GM23338 (cell line): ENCODE measurements around the gene PLEKHA7. TPM values are rescaled to one million over a fixed set of nuclear protein-coding genes. Genes with fewer than 3 reads are reported as not detected.

ENCODE experiments used
- ATAC-seq: fragments of 200-7000 bp; cut with Tn5 transposase; 3 replicates; pipeline ENCODE4 v1.9.1; 2020
- DNase-seq: peaks from one replicate; pipeline ENCODE4 v3.0.0-alpha.2; 2015; ENCODE audit warnings: low spot score
- H2AFZ ChIP-seq: fragments of 200-600 bp; sonication (generic); 2 replicates; pipeline ENCODE4 v1.8.0; 2016; ENCODE audit warnings: antibody characterized with exemption, mild to moderate bottlenecking, moderate library complexity
- H3F3A ChIP-seq: fragments of 200-600 bp; sonication (generic); replicated peaks from 2 replicates; pipeline ENCODE4 v1.8.0; 2017; ENCODE audit warnings: antibody characterized with exemption, mixed run types, low read depth
- H3K27ac ChIP-seq: fragments of 200-600 bp; sonication (generic); 2 replicates; pipeline ENCODE4 v1.6.1; 2016; ENCODE audit warnings: low read depth
- H3K27me3 ChIP-seq: fragments of 200-600 bp; sonication (generic); 2 replicates; pipeline ENCODE4 v1.8.0; 2016; ENCODE audit warnings: mild to moderate bottlenecking, mixed run types, moderate library complexity; ENCODE audit not compliant: insufficient read depth
- H3K36me3 ChIP-seq: fragments of 200-600 bp; sonication (generic); 2 replicates; pipeline ENCODE4 v1.8.0; 2016; ENCODE audit warnings: mild to moderate bottlenecking; ENCODE audit not compliant: insufficient read depth
- H3K4me1 ChIP-seq: fragments of 200-600 bp; sonication (generic); 2 replicates; pipeline ENCODE4 v1.8.0; 2016; ENCODE audit warnings: mild to moderate bottlenecking, moderate library complexity; ENCODE audit not compliant: insufficient read depth
- H3K4me2 ChIP-seq: fragments of 200-600 bp; sonication (generic); 2 replicates; pipeline ENCODE4 v1.7.1; 2017; ENCODE audit warnings: mixed run types
- H3K4me3 ChIP-seq: fragments of 200-600 bp; sonication (generic); 2 replicates; pipeline ENCODE4 v1.6.1; 2016; ENCODE audit warnings: mixed run types
- H3K79me2 ChIP-seq: fragments of 200-600 bp; sonication (generic); replicated peaks from 2 replicates; pipeline ENCODE4 v1.8.0; 2017; ENCODE audit warnings: mild to moderate bottlenecking; ENCODE audit not compliant: insufficient read depth
- H3K9me2 ChIP-seq: fragments of 200-600 bp; sonication (generic); 2 replicates; pipeline ENCODE4 v1.8.0; 2017; ENCODE audit not compliant: insufficient read depth
- H4K20me1 ChIP-seq: fragments of 200-600 bp; sonication (generic); replicated peaks from 2 replicates; pipeline ENCODE4 v1.8.0; 2017; ENCODE audit warnings: mild to moderate bottlenecking; ENCODE audit not compliant: insufficient read depth
- H3K27ac Mint-ChIP-seq: 2 replicates; pipeline ENCODE4 v1.8.0; 2020; ENCODE audit warnings: inconsistent platforms, mild to moderate bottlenecking, moderate library complexity, mixed read lengths
- H3K27me3 Mint-ChIP-seq: 3 replicates; pipeline ENCODE4 v1.8.0; 2022; ENCODE audit warnings: low read depth, mild to moderate bottlenecking, moderate library complexity, mixed read lengths, inconsistent platforms; ENCODE audit not compliant: insufficient read depth, poor library complexity
- H3K36me3 Mint-ChIP-seq: 3 replicates; pipeline ENCODE4 v1.8.0; 2021; ENCODE audit warnings: low read depth, mild to moderate bottlenecking, inconsistent platforms, moderate library complexity, mixed read lengths
- H3K4me1 Mint-ChIP-seq: 3 replicates; pipeline ENCODE4 v1.8.0; 2020; ENCODE audit warnings: mild to moderate bottlenecking, inconsistent platforms, mixed read lengths
- H3K4me3 Mint-ChIP-seq: 3 replicates; pipeline ENCODE4 v1.8.0; 2021; ENCODE audit warnings: moderate library complexity, mild to moderate bottlenecking, inconsistent platforms, mixed read lengths
- H3K9me3 Mint-ChIP-seq: 3 replicates; pipeline ENCODE4 v1.8.0; 2020; ENCODE audit warnings: moderate library complexity, mild to moderate bottlenecking, inconsistent platforms, mixed read lengths
- EZH2 ChIP-seq: fragments of 200-600 bp; sonication (generic); IDR thresholded peaks from one replicate; pipeline ENCODE4 v1.8.0; 2017; ENCODE audit warnings: antibody characterized with exemption, mild to moderate bottlenecking, low read depth; ENCODE audit not compliant: unreplicated experiment
- REST ChIP-seq: IDR thresholded peaks from one replicate; pipeline ENCODE4 v1.6.1; 2018; ENCODE audit warnings: antibody characterized with exemption; ENCODE audit not compliant: unreplicated experiment
- ZNF114 ChIP-seq: fragments of 250-450 bp; sonication (Bioruptor Pico); IDR thresholded peaks from 2 replicates; pipeline ENCODE4 v1.5.0; 2020; ENCODE audit warnings: mild to moderate bottlenecking, moderate library complexity
- ZNF462 ChIP-seq: fragments of 250-450 bp; sonication (Bioruptor Pico); IDR thresholded peaks from 2 replicates; pipeline ENCODE4 v1.5.0; 2020; ENCODE audit warnings: mild to moderate bottlenecking, moderate library complexity
- polyA plus RNA-seq: library from polyadenylated mRNA; unstranded; fragments of >200 nt; fragmentation: Nextera tagmentation; extraction: Ambion mirVana; gene quantifications from 2 replicates; pipeline ENCODE4 v1.2.1, GENCODE V29; 2016
- total RNA-seq: library from RNA; depleted of rRNA; stranded (reverse); fragments of >200 nt; shearing (Covaris generic); gene quantifications from 2 replicates; pipeline ENCODE4 v1.2.3, GENCODE V29; 2014

The PLEKHA7 gene
- total and polyA plus RNA-seq, 2 experiments from 2014 or later, result 9.7 to 15.8 TPM

- TF ChIP-seq ZNF462 (CRISPR knock-in tag), result no peak
- no peak for TF ChIP-seq ZNF114 (CRISPR knock-in tag)
- no peak for TF ChIP-seq REST
Observed at GRCh38 chr11:16924826-16925560, 89.2 kb downstream of the PLEKHA7 start (continued).

GRCh38 chr11:16924462-16924825 is 89.8 kb downstream of the PLEKHA7 start:
- Histone ChIP-seq H3K4me3 (peak overlapping the region; percentile 83), H3K9me2 (no peaks in the 10 kb centered on the region), H3K4me1 (peaks cover 37% of the 10 kb centered on the region), H4K20me1 (peaks cover 38% of the 10 kb centered on the region), H3K36me3 (no peaks in the 10 kb centered on the region), H3K79me2 (no peaks in the 10 kb centered on the region), H3K27ac (no peak overlapping the region), H3K27me3 (peaks cover 56% of the 10 kb centered on the region), H3F3A (peaks cover 8% of the 10 kb centered on the region), H3K4me2 (peak overlapping the region; percentile 96), H2AFZ (no peak overlapping the region)
- H3K9me3 Mint-ChIP-seq, result no peaks in the 10 kb centered on the region
- ATAC-seq, result 0 out of 3 replicates have a peak, but pooled peaks have one; percentile 1
- H3K27ac Mint-ChIP-seq, result no peak overlapping the region
- DNase-seq, result no peak
- H3K36me3 Mint-ChIP-seq, result no peaks in the 10 kb centered on the region; the same call in 2 of the 3 replicates
- peaks cover 43% of the 10 kb centered on the region for H3K27me3 Mint-ChIP-seq
- peaks cover 38% of the 10 kb centered on the region for H3K4me1 Mint-ChIP-seq
- H3K4me3 Mint-ChIP-seq, result peak overlapping the region; percentile 83
- TF ChIP-seq ZNF462 (CRISPR knock-in tag), result no peak
- no peak for TF ChIP-seq ZNF114 (CRISPR knock-in tag)
- no peak for TF ChIP-seq EZH2
